Measurements from ENCODE around the gene CDC25B.
A peak's percentile ranks its signal among the peaks of the same experiment; 100 is the strongest.

Gene CDC25B

DNA sequence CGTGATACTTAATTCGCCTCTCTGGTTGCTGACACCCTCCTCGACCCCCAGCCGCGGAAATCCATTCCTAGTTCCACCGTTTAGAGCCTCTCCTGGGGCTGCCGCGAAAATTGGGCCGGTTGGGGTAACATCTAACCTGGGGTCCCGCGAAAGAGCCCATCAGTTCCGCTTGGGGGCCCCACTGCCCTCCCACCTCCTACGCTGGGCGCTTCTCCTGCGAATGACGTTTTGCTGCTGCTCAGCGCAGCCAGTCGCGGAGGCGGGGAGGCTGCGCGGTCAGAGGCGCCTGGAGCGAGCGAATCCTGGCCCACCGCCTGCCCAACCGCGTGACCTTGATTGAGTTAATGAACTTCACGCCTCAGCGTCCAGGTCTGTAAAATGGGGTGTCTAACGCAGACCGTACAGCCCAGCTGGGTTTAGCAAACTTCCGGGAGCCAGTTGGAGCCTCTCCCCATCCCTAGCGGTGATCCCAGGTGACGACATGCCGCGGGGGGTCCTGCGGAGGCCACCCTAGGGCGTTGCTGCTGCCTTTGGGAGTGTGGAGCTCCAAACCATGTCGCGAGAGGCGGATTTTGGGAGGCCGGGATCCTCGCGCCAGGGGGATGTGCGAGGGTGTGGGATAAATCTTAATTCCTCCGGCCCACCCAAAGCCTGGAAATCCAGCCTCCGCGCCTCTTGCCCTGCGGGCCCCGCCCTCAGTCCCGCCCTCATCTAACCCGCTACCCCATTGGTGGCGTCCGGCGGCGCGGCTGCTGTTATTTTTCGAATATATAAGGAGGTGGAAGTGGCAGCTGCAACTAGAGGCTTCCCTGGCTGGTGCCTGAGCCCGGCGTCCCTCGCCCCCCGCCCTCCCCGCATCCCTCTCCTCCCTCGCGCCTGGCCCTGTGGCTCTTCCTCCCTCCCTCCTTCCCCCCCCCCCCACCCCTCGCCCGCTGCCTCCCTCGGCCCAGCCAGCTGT, at the start of gene CDC25B:
Gene CDC25B (plus strand): TSS at position 800 of the 958 bp plus-strand sequence. CDS start 222 bp downstream, outside the sequence.
- DNase-seq, result peak; percentile 90

DNA sequence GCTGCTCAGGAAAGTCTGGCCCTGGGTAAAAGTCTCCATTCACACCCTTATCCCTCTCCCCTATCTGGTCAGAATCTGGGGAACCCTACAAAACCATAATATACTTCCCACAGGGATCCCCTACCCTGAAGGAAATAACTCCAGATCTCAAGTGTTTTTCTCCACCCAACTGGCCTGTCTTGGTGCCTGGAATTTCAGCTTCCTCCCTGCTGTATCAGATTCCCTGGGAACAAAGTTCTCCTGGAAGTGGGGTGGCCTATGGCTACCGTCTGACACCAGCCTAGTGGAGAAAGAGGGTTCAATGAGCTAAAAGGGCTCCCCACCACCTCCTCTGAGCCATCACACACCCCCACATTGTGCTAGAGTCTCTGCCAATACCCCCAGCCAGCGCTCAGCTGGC, 48.6 kb upstream of the CDC25B start:
- no peak for DNase-seq

DNA sequence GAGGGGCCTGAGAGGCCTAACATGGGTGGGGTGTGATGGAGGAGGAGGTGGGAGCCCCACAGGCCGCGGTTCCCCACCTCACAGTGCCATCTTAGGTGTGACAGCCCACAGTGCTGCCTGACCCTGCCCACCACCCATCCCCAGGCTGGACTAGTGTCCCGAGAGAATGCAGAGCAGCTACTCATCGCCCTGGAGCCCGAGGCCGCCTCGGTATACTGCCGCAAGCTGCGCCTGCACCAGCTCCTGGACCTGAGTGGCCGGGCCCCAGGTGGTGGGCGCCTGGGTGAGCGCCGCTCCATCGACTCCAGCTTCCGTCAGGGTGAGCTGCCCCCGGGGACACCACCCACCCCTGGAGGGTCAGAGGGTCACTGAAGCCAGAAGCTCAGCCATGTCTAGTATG, 48.0 kb upstream of the CDC25B start:
- no peak for DNase-seq

DNA sequence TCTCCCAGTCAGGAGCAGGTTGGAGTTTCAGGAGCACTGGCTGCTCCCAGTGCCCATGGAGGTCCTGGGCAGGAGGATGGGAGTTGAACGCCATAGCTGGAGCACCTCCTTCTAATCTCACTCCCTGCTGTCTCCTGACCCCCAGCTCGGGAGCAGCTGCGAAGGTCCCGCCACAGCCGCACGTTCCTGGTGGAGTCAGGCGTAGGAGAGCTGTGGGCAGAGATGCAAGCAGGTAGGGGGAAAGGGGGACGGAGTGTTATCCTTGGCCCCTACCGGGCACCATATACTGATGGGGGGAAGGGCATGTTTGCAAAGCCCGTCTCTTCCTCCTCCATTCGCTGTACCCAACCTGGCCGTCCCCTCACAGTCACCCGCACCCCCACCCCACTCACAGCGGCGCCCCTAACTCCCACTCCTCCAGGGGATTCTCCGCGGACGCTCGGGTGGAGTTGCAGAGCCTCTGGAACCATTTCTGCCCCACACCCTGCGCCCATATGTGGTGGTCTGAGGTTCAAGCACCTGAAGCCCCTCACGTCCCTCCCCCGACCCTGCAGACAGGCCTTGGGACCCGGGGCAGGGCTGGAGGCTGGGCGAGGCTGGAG, 46.9 kb upstream of the CDC25B start:
- DNase-seq, result no peak

DNA sequence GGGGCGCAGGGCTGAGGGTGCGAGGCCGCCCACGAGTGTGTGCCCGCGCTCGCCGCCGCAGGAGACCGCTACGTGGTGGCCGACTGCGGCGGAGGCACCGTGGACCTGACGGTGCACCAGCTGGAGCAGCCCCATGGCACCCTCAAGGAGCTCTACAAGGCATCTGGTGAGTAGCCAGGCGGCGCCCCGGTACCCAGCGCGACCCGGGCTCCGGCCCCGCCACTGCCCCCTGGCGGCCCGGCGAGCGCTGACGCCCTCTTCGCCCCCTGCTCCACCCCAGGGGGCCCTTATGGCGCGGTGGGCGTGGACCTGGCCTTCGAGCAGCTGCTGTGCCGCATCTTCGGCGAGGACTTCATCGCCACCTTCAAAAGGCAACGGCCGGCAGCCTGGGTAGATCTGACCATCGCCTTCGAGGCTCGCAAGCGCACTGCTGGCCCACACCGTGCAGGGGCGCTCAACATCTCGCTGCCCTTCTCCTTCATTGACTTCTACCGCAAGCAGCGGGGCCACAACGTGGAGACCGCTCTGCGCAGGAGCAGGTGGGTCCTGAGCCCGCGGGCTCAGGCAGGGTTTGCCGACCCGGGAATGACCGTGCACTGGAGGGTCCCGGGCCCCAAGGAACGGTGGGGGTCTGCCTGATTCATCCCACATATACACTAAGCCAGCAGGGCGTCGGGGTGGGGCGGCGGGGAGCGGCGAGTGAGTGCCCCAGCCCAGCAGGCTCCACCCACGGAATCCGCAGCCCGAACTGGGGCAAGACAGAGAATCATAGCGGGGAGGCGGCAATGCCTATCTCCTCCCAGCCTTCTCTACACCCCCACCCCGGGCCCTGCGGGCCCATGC, 46.2 kb upstream of the CDC25B start:
- DNase-seq, result peak; percentile 41

DNA sequence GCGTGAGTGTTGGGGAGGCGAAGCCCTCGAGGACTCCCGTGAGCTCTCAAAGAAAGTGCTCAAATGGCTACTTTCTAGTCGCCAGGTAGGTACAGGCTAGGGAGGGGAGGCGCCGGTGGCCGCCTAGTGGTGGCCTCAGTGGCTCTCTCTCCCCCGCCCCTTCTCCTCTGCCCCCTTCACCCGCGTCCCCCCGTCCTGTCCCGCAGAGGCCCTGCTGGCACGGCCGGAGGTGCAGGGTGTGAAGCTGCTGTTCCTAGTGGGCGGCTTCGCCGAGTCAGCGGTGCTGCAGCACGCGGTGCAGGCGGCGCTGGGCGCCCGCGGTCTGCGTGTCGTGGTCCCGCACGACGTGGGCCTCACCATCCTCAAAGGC, 44.8 kb upstream of the CDC25B start:
- no peak for DNase-seq

DNA sequence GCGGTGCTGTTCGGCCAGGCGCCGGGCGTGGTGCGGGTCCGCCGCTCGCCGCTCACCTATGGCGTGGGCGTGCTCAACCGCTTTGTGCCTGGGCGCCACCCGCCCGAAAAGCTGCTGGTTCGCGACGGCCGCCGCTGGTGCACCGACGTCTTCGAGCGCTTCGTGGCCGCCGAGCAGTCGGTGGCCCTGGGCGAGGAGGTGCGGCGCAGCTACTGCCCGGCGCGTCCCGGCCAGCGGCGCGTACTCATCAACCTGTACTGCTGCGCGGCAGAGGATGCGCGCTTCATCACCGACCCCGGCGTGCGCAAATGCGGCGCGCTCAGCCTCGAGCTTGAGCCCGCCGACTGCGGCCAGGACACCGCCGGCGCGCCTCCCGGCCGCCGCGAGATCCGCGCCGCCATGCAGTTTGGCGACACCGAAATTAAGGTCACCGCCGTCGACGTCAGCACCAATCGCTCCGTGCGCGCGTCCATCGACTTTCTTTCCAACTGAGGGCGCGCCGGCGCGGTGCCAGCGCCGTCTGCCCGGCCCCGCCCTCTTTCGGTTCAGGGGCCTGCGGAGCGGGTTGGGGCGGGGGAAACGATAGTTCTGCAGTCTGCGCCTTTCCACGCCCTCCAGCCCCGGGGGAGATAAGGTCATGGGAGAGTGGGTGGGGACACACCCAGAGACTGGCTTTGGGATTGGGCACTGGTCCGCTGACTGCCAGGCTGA, 44.3 kb upstream of the CDC25B start:
- DNase-seq, result peak; percentile 54

DNA sequence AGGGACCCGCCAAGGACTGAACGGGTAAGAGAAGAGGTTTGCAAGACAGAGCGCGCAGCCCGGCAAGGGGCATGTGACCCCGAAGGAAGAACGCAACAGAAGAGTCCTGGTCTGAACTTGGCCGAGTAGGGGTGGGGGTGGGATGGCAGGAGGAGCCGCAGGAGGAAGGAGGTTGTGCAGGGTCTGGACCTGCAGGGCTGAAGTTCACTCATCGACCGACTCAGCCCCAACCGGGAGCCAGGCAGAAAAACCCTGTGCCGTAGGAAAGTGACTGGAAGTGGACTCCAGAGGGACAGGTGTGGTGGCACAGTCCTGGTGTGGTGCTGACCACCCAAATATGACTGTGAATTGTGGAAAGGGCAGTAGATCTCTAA, 43.7 kb upstream of the CDC25B start:
- no peak for DNase-seq

DNA sequence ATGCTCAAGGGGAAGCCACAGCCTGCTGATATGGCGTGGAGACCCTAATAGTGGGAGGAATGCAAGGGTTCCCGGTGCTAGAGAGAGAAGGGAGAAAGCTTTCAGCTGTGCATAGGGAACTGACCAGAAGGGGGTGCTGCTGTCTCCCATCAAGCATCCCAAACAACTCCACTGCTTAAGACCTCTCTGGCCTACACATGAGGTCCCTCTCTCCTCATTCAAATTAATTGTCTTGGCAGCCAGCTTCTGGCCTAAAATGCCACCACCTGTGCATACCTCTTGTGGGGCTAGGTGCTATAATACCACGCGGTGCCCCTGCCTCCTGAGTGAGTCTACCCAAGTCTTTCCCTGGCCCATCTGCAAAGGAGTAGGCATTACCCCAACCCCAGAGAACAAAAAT, 43.0 kb upstream of the CDC25B start:
- DNase-seq, result peak; percentile 59

DNA sequence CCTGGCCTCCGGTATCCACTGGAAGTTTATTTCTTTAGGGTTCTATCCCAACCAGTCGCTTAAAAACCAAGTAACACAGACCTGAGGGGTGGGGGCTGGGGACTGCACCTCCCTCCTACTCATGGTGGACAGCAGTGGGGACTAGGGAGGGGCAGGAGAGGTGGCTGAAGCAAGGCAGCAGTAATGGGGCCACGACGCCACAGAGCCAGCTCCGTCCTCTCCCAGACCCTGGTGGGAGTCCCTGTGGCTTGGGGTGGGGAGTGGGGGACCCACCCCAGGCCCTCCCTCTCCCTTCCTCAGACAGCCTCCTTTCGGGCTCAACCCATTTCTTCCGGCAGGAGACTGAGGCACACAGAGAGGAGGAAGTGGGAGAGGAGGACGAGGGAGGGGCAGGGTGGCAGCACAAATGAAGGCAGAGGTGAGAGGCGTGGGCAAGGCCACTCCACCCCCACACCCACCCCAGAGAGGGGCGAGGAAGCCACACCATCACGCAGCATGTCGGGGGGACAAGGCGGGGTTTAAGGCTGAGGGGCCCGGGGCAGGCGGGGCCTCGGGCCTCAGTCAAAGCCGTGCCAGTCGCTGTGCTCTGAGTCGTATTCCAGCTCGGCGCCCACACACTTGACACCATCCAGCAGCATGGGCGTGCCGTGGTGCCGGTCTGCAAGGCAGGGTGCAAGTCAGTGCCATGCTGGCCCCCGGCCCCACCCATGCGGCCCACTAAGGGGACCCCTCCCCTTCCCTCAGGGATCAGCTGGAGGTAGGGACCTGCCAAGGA, 42.4 kb upstream of the CDC25B start:
- DNase-seq, result no peak

DNA sequence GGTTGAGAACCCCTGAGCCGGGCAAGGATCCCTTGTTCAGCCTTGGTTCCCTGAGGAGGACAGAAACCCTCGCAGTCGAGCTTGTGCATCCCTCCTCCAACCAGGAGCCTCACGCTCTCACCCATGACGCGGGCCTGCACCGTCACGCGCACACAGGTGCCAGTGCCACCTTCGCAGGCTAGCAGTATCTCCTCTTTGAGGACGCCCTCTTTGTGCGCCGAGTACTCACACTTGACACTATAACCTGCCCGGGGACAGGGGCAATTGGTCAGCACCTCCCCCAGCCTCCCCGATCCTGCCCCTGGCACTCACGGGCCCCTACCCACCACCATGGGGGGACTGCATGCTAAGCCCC, 41.9 kb upstream of the CDC25B start:
- no peak for DNase-seq

DNA sequence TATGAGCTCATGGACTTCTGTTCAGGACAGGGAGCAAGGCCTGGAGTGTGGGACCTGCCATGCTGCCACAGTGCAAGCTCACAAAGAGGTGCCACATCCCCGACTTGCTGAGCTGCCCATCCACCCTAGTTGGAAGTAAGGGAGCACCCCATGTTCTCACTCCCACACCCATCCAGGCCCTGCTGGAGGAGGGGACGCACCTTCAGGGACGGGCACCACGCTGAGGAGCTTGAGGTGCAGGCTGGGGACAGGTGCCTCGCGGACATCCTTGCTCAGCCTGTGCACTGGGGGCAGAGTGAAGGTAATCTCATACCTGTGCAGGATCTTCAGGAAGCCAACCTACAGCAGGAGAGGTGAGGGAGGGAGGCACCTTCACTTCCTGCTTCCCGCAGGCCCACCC, 40.8 kb upstream of the CDC25B start:
- DNase-seq, result no peak

DNA sequence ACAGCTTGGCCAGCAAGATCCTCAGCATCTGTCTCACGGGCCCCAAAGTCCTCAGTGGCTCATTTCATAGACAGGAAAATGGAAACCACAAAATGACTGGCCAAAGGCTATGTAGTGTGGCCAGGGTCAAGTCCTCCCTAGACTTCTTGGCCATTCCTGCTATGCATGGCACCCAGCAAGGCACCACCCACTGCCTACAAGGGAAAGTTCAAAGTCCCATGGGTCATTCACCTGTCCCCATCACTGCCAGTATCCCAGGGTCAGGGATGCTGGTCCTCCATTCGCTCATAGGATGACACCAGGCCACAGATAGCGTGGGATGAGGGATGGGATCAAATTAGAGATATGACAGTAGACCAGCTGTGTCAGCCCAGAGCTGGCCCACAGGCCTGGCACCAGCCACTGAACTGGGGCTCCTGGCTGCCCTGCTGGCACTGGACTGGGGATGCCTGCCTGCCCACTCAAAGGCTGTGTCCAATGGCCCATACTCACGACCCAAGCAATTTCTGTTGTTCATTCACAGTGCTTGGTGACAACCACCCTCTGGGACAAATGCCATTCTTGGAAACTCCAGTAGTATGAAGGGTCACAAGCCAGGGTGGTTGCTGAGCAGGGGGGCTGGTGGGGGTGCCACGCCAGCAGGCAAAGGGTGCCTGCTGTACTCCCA, 40.2 kb upstream of the CDC25B start:
- DNase-seq, result no peak

DNA sequence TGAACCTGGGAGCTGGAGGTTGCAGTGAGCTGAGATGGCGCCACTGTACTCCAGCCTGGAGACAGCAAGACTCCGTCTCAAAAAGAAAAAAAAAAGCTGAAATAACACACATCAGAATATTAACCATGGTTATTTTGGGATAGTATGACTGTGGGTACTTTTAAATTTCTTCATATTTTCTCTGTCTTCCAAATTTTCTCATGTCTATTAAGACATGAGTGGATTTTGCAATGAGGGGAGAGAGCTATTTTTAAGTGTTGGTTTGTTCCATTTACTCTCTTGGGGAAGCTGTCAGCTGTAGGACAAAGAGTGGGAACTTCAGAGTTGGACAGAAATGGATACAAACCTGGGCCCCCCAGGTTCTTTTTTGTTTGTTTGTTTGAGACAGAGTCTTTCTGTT, 38.8 kb upstream of the CDC25B start:
- no peak for DNase-seq

DNA sequence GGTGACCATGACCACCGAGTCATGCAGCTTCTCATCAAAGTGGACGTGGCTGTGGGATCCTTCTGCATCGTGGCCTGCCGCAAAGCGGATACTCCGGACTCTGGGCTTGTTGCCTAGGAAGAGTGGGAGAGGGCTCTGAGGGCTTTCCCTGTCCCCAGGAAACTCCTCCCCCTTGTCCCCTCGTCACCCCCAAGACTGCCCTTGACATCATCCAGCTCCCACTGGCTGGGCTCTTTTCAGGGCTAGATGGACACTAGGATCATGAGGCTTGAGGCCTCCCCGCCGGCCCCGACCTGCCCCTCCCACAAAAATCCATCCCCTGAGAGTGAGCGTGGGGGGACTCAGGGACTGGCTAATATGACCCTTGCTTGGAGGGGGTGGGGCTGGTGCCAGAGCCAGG, 37.5 kb upstream of the CDC25B start:
- no peak for DNase-seq

DNA sequence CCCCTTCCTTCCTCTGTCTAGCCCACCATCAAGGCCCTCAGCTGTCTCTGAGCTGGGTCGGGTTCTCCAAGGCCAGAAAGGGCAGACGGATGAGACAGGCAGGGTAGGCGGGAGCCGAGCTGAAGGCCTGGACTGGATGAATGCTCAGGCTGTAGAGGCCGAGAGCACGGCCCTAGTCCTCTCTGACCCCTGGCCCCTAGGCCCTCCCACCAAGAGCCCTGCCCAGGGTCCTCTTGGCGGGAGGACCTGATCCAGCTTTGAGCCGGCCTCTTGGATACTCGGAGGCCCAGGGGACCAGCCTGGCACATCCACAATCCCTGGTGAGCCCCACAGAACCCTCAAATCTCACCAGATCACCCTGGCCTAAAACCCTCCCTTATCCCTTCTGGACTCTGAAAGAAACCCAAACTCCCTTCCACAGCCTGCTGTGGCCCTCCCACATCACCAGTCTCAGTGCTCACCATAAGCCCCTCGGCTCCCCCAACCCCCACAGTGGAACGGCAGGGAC, 36.7 kb upstream of the CDC25B start:
- no peak for DNase-seq

DNA sequence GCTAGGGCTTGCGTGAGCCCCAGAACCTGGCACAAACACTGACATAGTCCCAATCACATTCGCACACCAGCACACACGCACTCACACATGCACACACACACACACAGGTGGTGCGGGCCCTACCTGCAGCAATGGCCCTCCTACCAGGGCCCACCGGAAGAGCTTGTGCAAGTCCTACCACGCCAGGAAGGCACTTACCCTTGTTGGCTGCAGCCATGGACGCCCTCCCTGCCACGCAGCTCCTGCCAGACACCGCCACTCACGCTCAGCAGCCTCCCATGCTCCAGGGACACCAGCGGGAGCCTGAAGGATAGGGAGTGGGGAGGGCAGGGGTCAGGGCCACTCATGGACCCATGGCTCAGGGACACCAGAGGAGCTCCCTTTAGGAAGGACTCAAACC, 36.2 kb upstream of the CDC25B start:
- DNase-seq, result no peak

DNA sequence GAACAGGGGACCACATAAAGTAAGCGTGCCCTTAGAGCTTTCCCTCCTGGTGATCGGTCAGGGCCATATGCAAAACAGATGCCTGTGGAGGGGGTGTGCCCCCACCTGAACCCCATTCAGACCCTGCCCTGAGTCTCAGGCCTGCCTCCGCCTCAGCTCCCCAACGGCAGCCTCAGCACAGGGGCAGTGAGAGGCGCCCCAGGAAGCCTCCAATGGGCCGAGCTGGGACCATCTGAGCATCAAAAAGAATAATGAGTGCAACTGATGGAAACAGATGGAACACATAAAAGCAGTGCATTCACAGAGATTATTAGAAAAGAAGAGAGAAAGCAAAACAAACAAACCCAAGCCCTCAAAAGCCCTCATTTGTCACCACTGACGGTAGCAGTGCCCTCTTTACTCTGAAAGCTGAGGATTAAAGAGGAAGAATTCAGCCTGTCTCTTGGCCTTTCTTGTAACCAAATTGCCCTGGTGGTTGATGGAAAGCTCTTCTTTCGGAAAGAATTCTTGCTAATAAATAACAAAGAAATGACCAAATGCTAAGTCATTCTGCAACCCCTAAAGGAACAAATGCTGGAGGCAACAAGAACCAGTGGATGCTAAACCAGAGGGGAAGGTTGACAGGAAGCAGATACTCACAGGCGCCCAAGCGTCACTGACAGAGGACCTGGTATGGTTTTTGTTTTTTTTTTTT, 35.3 kb upstream of the CDC25B start:
- DNase-seq, result no peak

DNA sequence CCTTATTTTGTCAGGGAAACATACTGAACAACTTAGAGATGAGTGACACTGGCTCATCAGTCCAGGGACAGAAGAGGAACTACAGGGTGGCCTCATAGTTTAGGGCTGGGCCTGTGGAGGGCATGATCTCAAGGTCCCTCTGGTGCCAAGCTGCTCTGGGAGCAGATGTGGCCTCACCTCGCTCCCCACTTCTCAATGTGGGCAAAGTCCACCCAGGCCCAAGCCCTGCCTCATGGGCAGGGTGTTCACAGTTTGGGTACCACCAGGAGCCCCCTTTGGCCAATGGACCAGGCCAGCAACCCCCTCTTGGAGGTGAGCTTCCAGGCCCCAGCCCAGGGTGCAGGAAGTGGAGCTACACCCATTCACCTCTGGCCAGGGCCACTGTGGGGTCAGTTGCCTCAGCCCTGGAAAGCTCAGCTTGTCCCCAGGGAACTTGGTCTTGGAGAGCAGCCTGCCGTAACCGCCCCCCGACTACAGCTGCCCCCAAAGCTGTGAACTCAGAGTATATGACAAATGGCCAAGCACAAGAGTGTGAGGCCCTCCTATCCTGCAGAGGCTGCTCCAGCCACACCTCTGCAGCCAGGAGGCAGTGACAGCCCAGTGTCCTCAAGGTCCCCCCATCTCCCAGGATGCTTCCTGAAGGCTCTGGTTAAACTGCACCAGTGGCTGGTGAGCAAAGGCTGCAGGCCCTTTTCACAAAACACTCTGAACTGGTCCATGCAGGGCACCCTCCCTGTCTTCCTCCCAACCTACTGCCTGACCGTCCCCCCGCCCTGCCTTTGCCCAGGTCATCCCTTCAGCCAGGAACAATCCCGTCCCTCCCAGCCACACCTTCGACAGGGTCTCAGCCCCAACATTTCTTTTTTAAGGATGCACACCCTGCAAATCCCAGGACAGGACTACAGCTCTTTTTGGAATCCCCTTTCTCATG, 32.2 kb upstream of the CDC25B start:
- DNase-seq, result no peak

DNA sequence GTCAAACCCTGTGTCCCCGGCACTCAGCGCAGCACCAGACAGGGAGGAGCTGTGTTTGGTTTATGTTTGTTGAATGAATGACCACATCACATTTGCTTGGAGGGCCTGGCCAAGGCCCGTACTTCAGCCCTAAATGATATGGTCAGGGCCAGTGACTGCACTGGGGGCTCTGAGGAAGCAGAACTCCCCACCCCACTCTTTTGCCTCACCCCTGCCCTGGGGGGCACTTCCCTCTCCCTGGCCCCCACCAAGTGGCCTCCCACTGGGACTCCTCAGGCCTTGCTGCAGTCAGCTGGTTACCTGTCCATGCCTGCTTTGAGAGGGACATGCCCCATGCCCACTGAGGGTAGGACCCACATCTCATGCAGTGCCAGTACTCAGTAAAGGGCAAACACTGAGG, 31.5 kb upstream of the CDC25B start:
- DNase-seq, result no peak

Data from activated T-cell treated with anti-CD3 and anti-CD28 coated beads, Interleukin-2, amount 50 U/mL, for 1 hour (primary cell).